Retinal pigment epithelial cell (primary cell): Measurements from ENCODE around the gene SCYGR2.

Experiments used
- DNase-seq: peaks from one replicate; pipeline ENCODE4 v3.0.0-alpha.2; 2010; ENCODE audit warnings: low read depth
- H3K4me3 ChIP-seq: 2 replicates; pipeline ENCODE4 v1.5.1; 2011; ENCODE audit warnings: mild to moderate bottlenecking, low read length, control low read depth, moderate library complexity
- TF ChIP-seq, protein P1 (sequence below): conservative IDR thresholded peaks from 2 replicates; pipeline ENCODE4 v1.5.1; 2011; ENCODE audit warnings: low read depth, low read length, control low read depth, inconsistent platforms

SCYGR2 gene

DNA sequence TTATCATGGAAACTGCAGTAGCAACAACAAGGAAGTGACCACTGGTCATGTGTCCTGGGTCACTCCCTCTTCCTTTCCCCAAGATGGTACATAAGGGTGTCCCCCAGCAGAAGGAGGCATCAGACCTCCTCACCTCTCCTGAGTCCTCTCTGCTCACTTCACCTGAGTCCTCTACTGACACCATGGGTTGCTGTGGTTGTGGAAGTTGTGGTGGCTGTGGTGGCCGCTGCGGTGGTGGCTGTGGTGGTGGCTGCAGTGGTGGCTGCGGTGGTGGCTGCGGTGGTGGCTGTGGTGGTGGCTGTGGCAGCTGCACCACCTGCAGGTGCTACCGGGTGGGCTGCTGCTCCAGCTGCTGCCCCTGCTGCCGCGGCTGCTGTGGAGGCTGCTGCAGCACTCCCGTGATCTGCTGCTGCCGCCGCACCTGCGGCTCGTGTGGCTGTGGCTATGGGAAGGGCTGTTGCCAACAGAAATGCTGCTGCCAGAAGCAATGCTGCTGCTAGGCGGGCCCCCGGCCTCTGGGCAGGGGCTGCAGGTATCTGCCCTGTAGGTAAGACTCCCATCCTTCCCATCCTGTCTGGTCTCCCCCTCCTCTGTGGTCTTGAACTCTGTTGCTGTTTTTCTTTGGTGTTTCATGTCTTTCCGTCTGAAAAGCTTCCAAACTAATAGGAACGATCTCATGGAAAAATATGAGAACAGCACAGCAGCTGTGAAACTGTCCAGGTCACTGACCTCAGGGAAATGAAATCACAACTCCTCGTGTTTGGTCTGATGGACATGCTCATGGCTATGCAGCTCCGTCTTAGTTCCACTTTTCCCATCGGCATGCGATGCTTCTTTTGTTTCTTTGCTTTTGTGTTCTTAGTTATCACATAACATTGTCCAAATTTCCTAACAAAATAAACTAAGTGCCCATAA lies 18.9 kb downstream of the SCYGR2 start, which contains the start of gene SCYGR4:
SCYGR4 (plus strand) TSS at position 183 of the 915 bp plus-strand sequence; CDS start at position 183, 0 bp downstream.
- no peak within 1 kb of the TSS for H3K4me3 ChIP-seq
- no peak for DNase-seq
- TF ChIP-seq, protein P1, sequence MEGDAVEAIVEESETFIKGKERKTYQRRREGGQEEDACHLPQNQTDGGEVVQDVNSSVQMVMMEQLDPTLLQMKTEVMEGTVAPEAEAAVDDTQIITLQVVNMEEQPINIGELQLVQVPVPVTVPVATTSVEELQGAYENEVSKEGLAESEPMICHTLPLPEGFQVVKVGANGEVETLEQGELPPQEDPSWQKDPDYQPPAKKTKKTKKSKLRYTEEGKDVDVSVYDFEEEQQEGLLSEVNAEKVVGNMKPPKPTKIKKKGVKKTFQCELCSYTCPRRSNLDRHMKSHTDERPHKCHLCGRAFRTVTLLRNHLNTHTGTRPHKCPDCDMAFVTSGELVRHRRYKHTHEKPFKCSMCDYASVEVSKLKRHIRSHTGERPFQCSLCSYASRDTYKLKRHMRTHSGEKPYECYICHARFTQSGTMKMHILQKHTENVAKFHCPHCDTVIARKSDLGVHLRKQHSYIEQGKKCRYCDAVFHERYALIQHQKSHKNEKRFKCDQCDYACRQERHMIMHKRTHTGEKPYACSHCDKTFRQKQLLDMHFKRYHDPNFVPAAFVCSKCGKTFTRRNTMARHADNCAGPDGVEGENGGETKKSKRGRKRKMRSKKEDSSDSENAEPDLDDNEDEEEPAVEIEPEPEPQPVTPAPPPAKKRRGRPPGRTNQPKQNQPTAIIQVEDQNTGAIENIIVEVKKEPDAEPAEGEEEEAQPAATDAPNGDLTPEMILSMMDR, result no peak

GRCh38 chr2:227623226-227623625 lies 24.5 kb downstream of the SCYGR2 start:
- DNase-seq, result peak; percentile 11
- TF ChIP-seq, protein P1, result no peak
- H3K4me3 ChIP-seq, result no peak overlapping the region

- TF ChIP-seq, protein P1, result no peak
- DNase-seq, result no peak
- no peak overlapping the region for H3K4me3 ChIP-seq
These were observed 26.7 kb downstream of the SCYGR2 start for GRCh38 chr2:227625420-227625819.

- DNase-seq, result no peak
- no peak overlapping the region for H3K4me3 ChIP-seq
- TF ChIP-seq, protein P1, result no peak
These were observed 28.0 kb downstream of the SCYGR2 start for GRCh38 chr2:227626580-227627151.

- no peak for DNase-seq
- no peak overlapping the region for H3K4me3 ChIP-seq
- TF ChIP-seq, protein P1, result no peak
These were observed 29.1 kb downstream of the SCYGR2 start for GRCh38 chr2:227627769-227628168.

DNA sequence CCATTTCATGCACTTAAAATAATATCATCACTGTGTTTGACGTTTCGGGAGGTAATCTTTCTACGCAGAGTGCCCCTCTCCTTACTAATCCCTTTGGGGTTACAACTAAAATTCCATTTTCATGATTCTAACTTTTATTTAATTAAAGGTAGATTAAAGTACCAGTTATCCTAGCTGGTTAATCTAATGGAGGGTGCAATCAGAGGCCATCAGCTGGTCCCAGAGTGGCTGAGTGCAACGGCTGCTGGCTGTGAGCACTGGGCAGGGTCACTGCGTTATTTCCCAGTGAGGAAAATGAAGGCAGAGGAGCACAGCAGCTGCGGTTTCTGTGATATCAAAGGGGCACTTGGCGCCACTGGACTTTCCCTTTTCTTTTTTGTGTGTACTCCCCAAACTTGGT lies 30.7 kb downstream of the SCYGR2 start:
- no peak overlapping the region for H3K4me3 ChIP-seq
- TF ChIP-seq, protein P1, result no peak
- no peak for DNase-seq
